GM12864 (cell line): ENCODE measurements around the gene NUP205.

ENCODE experiments used
- DNase-seq: peaks from one replicate; pipeline ENCODE4 v3.0.0-alpha.2; 2011; ENCODE audit warnings: low read depth
- H3K4me3 ChIP-seq: 2 replicates; pipeline ENCODE4 v1.5.1; 2011; ENCODE audit warnings: mild to moderate bottlenecking, low read depth, low read length, control low read depth
- CTCF ChIP-seq: IDR thresholded peaks from 2 replicates; pipeline ENCODE4 v1.5.1; 2011; ENCODE audit warnings: low read depth, mild to moderate bottlenecking, moderate library complexity, low read length, control low read depth, inconsistent platforms; ENCODE audit errors: missing control alignments

Gene NUP205

GRCh38 chr7:135560631-135561030 lies 2.9 kb downstream of the NUP205 start:
- DNase-seq: no peak

GRCh38 chr7:135562720-135563119 lies 5.0 kb downstream of the NUP205 start:
- no peak for DNase-seq
- TF ChIP-seq CTCF: no peak
- H3K4me3 ChIP-seq: no peak overlapping the region

More at GRCh38 chr7:135560631-135561030, 2.9 kb downstream of the NUP205 start:
- no peak for TF ChIP-seq CTCF
- no peak overlapping the region for H3K4me3 ChIP-seq

- H3K4me3 ChIP-seq: no peak overlapping the region
- no peak for TF ChIP-seq CTCF
- DNase-seq: no peak
Measured at GRCh38 chr7:135571834-135572233, 14.1 kb downstream of the NUP205 start.

GRCh38 chr7:135573541-135573940 lies 15.8 kb downstream of the NUP205 start:
- no peak for TF ChIP-seq CTCF
- no peak for DNase-seq
- H3K4me3 ChIP-seq: no peak overlapping the region

GRCh38 chr7:135575296-135575695 lies 17.6 kb downstream of the NUP205 start:
- no peak overlapping the region for H3K4me3 ChIP-seq
- DNase-seq: peak; percentile 36
- no peak for TF ChIP-seq CTCF

GRCh38 chr7:135578569-135578968 lies 20.9 kb downstream of the NUP205 start:
- no peak for TF ChIP-seq CTCF
- no peak overlapping the region for H3K4me3 ChIP-seq
- no peak for DNase-seq

- H3K4me3 ChIP-seq: no peak overlapping the region
- DNase-seq: no peak
- TF ChIP-seq CTCF: no peak
Measured at GRCh38 chr7:135584362-135585353, 26.9 kb downstream of the NUP205 start.
